IPS-11a (cell line): Measurements from ENCODE around the gene SLC9A9.
"Not testable (repeated sequence)": the region's sequence is repeated elsewhere in the genome, so short reads cannot be mapped to it uniquely, and the experiment has no call there.

Experiments
- H3K4me3 ChIP-seq: one replicate; pipeline ENCODE4 v1.5.1; 2013; ENCODE audit warnings: low read depth, low read length, control low read depth

Gene SLC9A9

GRCh38 chr3:143698682-143699303 is 149.5 kb downstream of the SLC9A9 start:
- H3K4me3 ChIP-seq: no peak overlapping the region

DNA sequence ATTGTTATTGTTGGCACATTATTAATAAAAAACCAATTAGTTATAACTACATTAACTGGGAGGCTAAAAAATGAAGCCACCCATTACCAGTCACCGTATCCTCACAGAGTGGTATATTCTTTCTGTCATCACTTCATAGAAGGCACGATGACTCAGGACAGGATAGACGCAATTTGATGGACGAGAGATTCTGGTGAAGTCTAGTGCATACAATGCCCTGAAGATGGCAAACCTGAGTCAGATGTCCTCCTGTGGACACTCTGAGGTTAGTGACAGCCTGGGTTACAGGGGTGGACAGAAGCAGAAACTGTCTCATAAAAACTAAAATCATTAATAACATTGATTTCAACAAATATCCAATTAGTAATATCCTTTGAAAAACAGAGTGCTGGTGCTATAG is 150.3 kb downstream of the SLC9A9 start:
- no peak overlapping the region for H3K4me3 ChIP-seq

- H3K4me3 ChIP-seq: not testable (repeated sequence)
Measured at GRCh38 chr3:143695333-143695732, 152.9 kb downstream of the SLC9A9 start.

GRCh38 chr3:143693506-143693905 is 154.8 kb downstream of the SLC9A9 start:
- H3K4me3 ChIP-seq: no peak overlapping the region

GRCh38 chr3:143686638-143687197 is 161.6 kb downstream of the SLC9A9 start:
- no peak overlapping the region for H3K4me3 ChIP-seq

DNA sequence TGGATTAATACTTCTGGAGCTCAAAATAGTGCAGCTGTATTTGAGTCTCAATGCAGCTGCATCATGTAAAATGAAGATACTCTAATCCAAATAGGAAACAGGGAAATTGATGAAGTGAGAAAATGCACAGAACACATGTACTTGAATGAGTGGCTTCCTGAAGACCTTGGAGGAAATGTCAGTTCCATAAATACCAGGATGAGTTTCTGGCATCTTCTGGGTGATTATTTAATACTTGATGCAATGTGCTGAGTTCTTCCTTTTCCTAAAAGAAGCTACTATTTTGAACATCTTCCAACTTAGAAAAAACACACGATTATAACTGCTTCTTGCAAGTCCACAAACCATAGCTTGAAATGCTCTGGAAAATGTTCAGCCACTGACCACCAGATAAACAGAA is 162.8 kb downstream of the SLC9A9 start:
- H3K4me3 ChIP-seq: no peak overlapping the region

GRCh38 chr3:143677430-143677829 is 170.8 kb downstream of the SLC9A9 start:
- H3K4me3 ChIP-seq: no peak overlapping the region

DNA sequence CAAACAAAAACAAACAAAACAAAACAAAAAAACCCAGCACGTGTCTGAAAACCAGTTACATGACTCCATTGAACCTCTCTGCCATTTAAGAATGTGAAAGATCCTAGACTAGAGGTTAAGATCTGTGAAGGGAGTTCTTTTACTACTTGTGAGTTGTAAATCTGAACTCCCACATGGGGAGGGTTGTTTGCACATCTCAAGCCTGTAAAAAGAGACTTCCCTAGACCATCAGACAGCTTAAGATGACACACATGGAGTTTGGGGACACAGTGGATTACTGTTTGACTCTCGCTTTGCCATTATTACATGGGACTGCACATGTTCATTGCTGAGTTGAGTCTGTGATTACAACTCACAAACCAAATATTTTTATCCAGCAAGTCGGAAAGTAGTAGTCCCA is 171.5 kb downstream of the SLC9A9 start:
- H3K4me3 ChIP-seq: no peak overlapping the region

- no peak overlapping the region for H3K4me3 ChIP-seq
Measured at GRCh38 chr3:143676021-143676420, 172.2 kb downstream of the SLC9A9 start.

DNA sequence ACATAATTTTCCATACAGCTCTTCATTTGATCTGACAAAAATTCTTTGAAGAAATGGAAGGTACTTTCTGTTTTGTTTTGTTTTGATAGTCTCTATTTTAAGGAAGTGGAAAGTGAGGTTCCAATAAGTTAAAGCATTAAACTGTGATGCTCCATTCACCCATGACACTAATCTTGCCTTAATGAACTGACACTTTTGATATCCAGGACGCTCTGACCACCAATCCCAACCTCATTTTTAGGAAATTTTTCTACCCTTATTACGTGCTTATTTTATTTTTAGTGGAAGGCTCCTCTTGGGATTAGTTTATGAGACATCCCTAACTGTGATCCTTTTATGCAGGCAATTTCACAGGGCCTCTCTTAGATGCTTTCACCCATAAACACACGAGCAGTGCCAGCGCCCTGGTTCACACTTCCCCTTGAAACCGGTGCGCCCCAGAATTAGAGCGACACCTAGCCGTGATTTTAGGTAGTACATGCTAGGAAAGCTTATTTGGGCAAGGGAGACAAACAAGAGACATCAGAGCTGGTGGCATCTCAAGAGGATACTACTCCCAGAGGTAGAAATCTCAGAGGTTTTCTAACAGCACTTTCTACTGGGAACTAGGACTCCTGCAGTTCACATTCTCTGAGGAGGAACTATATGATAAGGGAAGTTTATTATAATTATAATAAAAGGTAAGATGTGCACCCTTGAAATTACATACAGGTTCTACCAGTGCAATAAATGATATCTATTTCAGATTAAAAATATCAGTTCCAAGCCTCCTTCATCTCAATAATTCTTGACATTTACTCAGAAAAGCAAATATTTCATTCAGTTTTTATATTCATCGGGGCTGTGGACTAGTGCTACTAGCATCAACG is 173.9 kb downstream of the SLC9A9 start:
- no peak overlapping the region for H3K4me3 ChIP-seq

GRCh38 chr3:143672396-143673165 is 175.7 kb downstream of the SLC9A9 start:
- no peak overlapping the region for H3K4me3 ChIP-seq

- no peak overlapping the region for H3K4me3 ChIP-seq
Measured at GRCh38 chr3:143671626-143672025, 176.6 kb downstream of the SLC9A9 start.

GRCh38 chr3:143668924-143669790 is 179.1 kb downstream of the SLC9A9 start:
- no peak overlapping the region for H3K4me3 ChIP-seq

DNA sequence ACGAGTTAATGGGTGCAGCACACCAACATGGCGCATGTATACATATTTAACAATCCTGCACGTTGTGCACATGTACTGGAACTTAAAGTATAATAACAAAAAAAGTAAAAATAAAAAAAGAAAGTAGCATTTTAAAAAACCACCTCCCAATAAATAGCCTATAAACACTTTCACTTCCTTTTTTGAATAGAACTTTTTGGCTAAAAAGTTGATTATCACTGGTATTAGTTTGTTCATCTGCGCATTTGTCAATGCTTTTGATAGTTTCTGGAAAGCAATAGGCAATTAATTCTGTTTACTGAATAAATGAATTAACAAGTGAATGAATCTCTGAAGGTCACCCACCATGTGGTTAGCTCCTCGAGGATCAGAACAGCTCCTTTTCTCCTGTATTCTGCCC is 179.9 kb downstream of the SLC9A9 start:
- H3K4me3 ChIP-seq: no peak overlapping the region

- H3K4me3 ChIP-seq: no peak overlapping the region
Measured at GRCh38 chr3:143661677-143662076, 186.6 kb downstream of the SLC9A9 start.

DNA sequence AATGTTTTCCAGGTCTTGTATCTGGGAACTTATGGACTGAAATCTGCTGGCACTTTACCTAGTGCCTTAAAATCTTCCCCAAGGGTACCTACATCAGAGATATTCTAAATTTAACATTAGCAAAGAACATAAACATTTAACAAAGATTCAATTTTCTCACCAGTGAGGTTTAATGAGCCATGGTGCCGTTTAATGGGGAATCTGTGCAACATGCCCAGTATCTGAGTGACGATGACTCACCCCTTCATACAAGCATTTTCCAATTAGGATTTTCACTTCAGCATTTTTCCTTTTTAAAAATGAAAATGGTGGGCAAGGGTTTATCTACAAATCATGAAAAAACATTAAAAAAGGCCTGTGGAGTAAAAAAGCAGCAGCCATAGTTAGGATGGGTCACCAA is 189.4 kb downstream of the SLC9A9 start:
- no peak overlapping the region for H3K4me3 ChIP-seq

- H3K4me3 ChIP-seq: no peak overlapping the region
Measured at GRCh38 chr3:143658116-143658515, 190.2 kb downstream of the SLC9A9 start.

GRCh38 chr3:143657391-143657790 is 190.9 kb downstream of the SLC9A9 start:
- no peak overlapping the region for H3K4me3 ChIP-seq

DNA sequence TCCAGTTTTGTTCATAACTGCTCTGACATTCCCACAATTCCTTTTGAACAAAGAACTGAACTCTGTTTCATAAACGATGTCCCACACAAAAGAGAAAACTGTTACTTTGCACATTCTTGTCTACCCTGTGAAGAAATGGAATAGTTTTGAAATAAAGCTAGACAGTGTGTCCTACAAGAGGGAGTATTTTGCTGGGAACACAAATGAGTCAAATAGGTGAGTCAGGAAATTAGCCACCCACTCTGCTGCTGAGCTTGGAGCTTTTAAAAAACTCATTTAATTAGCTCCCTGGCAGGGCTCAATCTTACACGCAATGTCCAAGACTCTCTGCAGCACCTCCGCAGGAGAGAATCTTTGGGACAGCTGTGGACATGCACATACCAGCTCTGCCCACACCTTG is 193.4 kb downstream of the SLC9A9 start:
- no peak overlapping the region for H3K4me3 ChIP-seq

- H3K4me3 ChIP-seq: no peak overlapping the region
Measured at GRCh38 chr3:143653935-143654334, 194.3 kb downstream of the SLC9A9 start.
